ENCODE measurements around the gene EFEMP2. TPM values are rescaled to one million over a fixed set of nuclear protein-coding genes. Genes with fewer than 3 reads are reported as not detected.
A peak's percentile ranks its signal among the peaks of the same experiment; 100 is the strongest.

EFEMP2 gene
- total RNA-seq, 1 donor from 2014 or later, result 39.7 TPM

DNA sequence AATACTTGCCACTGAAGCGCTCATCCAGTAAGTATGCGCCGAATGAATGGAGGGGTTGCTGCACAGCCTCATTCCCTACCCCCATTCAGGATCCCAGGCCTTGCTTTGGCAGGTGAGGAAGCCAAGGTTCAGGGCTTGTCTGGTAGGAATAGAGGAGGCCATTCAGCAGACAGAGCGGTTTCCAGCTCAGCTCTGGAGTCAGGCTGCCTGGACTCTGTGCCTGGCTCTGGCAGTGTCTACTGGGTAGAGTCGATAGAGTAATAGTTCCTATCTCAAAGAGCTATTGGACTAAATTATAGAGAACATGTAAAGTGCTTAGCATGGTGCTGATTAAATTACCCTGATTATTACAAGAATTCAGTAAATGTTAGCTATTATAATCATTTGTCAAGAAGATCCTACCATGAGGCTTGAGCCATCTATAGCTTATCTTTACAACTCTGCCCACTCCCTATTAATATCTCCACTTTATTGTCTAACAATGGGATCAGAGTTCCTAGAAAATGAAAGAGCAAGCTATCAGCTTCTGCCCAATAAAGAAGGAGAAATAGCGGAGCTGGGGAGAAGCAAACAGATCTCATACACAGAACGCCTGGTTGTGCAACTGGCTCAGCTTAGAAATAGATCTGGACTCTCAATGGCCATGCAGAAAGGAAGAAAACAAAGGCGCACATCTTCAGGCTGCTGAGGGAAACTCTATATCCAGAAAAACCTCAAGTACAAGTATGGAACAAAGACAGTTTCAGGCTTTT lies 45.4 kb downstream of the EFEMP2 start:
- DNase-seq, result no peak

DNA sequence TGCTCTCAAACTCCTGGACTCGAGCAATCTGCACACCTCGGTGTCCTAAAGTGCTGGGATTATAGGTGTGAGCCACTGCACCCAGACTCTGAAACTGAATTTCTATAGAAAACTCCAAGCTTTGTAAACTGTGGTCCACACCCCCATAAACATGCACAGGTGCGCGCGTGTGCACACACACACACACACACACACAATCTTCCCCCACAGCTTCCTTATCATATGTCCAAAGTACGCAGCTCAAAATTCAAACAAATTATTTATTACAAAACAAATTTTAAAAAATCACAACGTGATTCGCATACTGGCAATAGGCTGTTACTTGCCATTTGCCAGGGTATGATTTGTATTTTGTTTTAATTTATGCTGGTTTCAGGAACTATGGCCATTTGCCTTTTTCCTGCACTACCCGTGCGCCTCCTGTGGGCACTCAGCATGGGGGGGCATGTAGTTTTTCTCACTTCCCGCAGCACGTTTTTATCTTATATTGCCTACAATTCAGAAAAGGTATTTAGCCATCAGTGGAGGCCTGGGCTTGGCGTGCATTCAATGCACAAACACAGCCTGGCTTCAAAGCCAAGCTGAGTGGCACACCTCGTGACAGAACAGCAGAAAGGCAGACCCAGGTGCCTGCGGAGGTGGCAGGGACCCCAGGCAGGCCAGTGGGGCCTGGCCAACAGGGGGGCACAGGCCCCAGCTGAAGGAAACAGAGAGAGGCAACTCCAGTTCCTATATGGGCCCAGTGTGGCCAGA lies 49.6 kb downstream of the EFEMP2 start:
- DNase-seq, result no peak

DNA sequence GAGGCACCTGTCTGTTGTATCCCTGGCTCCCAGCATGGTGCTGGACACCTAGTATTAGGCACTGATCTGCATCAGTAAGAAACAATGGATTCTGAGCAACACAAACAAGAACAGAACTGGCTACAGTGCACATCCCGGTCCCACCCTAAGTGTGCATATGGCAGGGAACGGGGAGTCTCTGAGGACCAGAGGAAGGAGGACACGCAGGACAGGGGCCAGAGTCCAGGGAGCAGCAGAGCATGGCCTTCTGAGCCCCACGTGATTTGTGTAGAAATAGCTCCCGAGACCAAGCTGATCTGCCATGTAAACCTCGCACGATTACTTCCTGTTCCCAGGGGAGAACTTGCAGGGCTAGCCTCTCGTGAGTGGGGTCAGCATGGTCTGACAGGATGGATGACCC lies 51.5 kb downstream of the EFEMP2 start:
- no peak for DNase-seq

DNA sequence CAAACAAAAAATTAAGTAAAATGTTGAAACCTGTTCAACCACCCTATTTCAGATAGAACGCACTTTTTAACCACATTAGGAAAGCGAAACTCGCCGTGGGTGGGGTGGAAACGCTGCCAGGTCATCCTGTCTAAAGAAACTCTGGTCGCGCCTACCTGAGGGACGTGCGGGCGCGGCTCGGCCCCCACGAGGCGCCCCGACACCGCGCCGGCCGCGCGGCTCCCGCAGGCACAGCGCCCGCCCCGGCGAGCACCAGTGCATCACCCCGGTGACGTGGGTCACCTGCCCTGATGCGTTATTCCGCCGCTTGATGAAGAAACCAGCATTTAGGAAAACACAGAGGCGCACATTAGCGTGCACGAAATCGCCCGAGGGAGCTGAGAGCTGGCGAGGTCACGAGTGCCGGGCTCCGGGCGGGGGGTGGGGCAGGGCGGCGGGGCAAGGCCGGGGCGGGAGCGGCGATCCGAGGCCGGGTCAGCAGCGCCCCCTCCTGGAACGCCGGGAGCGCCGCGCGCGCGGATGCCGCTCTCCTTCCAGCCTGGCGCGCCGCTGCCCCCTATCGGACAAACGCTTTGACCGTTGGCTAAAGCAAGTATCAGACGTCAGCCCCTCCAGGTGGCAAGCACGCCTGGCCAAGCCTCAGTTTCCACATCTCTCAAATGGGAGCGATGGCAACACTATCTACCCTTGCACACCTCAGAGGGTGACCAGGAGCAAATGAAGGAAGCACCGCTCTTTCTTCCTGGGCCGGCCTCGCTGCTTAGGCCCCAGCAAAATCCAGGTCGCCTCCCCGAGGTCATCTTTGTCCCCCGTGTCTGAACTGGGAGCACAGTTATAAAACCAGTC lies 54.5 kb downstream of the EFEMP2 start:
- DNase-seq, result peak; percentile 95

DNA sequence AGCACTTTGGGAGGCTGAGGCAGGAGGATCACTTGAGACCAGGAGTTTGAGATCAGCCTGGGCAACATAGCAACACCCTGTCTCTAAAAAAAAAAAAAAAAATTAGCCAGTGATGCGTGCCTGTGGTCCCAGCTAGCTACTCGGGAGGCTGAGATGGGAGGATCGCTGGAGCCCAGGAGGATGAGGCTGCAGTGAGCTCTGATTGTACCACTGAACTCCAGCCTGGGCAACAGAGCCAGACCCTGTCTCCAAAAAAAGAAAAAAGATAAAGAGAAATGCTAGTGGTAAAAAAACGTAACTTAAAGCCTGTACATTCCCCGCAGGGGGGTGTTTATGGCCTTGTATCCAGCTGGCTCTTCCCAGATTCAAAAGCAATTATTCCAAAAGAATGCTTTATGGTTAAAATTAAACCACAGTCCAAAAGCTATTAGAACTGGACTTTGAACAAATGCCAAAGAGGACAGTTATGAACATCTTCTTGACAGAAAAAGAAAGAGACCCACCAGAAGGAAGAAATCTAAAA lies 55.2 kb downstream of the EFEMP2 start:
- DNase-seq, result no peak

DNA sequence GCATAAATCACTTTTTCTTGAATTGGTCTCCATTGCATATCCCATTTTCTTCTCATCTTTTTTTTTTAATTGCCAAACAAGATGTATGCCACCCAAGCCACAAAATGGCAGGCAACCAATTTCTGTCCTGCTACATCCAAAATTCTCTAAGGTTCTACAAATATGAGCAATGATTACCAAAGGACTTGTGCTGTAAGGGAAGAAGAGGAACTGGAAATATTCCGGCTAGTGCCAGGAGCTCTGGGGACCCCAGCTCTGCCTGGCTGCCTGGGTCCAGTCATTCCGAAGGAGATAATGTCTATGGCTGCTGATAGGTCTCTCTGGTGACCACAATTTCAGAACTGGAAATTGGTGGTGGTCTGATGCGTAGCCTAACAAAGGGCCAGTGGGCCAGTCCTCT lies 55.9 kb downstream of the EFEMP2 start:
- DNase-seq, result no peak

Other genes starting within 250 kb of the EFEMP2 start
- gene SIPA1, start 234.7 kb downstream of the EFEMP2 start, total RNA-seq, result 23.5 TPM
- 18.8 TPM for gene RELA, start 209.9 kb downstream of the EFEMP2 start, total RNA-seq
- gene KAT5, start 160.5 kb downstream of the EFEMP2 start, total RNA-seq, result 39.5 TPM
- gene RNASEH2C, start 152.0 kb downstream of the EFEMP2 start, total RNA-seq, result 20.2 TPM
- gene AP5B1, start 91.8 kb downstream of the EFEMP2 start, total RNA-seq, result 4.6 TPM
- gene OVOL1, start 85.7 kb downstream of the EFEMP2 start, total RNA-seq, result 2.1 TPM
- gene SNX32, start 38.8 kb downstream of the EFEMP2 start, total RNA-seq, result 0.10 TPM
- gene CFL1, start 14.6 kb downstream of the EFEMP2 start, total RNA-seq, result 413 TPM
- gene MUS81, start 12.4 kb downstream of the EFEMP2 start, total RNA-seq, result 48.4 TPM
- 0.82 TPM for gene CTSW, start 7.0 kb upstream of the EFEMP2 start, total RNA-seq
- 90.9 TPM for gene FIBP, start 15.7 kb upstream of the EFEMP2 start, total RNA-seq
- gene CCDC85B, start 17.9 kb upstream of the EFEMP2 start, total RNA-seq, result 26.2 TPM
- gene FOSL1, start 27.6 kb upstream of the EFEMP2 start, total RNA-seq, result 0.21 TPM
- gene C11orf68, start 46.3 kb upstream of the EFEMP2 start, total RNA-seq, result 30.1 TPM
- 49.2 TPM for gene DRAP1, start 46.6 kb upstream of the EFEMP2 start, total RNA-seq
- not detected for gene TSGA10IP, start 72.7 kb upstream of the EFEMP2 start, total RNA-seq
- 66.7 TPM for gene SART1, start 88.9 kb upstream of the EFEMP2 start, total RNA-seq
- 34.2 TPM for gene EIF1AD, start 129.4 kb upstream of the EFEMP2 start, total RNA-seq
- 29.8 TPM for gene BANF1, start 129.7 kb upstream of the EFEMP2 start, total RNA-seq
- 2.3 TPM for gene CST6, start 139.2 kb upstream of the EFEMP2 start, total RNA-seq
- gene CATSPER1, start 153.7 kb upstream of the EFEMP2 start, total RNA-seq, result not detected
- gene GAL3ST3, start 176.4 kb upstream of the EFEMP2 start, total RNA-seq, result not detected
- 95.4 TPM for gene SF3B2, start 179.6 kb upstream of the EFEMP2 start, total RNA-seq
- 27.0 TPM for gene PACS1, start 197.5 kb upstream of the EFEMP2 start, total RNA-seq

Data from tongue (tissue), 2 donors.